H1 (cell line): ENCODE data around the gene RRBP1. TPM values are rescaled to one million over a fixed set of nuclear protein-coding genes. Genes with fewer than 3 reads are reported as not detected.

Experiments used
- EP300 ChIP-seq, 2 experiments: IDR thresholded peaks; 1 replicate in 1 of 2; 2 replicates in 1 of 2; pipeline ENCODE4 v1.6.1; 2011 to 2012; ENCODE audit warnings: low read depth in 2 of 2, low read length in 2 of 2, mild to moderate bottlenecking in 2 of 2, borderline replicate concordance in 1 of 2, inconsistent platforms in 1 of 2, moderate library complexity in 1 of 2
- RBBP5 ChIP-seq: IDR thresholded peaks from 2 replicates; pipeline ENCODE4 v1.7.1; 2012; ENCODE audit warnings: low read depth, mild to moderate bottlenecking, inconsistent platforms, low read length, moderate library complexity, borderline replicate concordance
- TAF7 ChIP-seq: optimal IDR thresholded peaks from 2 replicates; pipeline ENCODE3; 2011; ENCODE audit warnings: low read depth, mild to moderate bottlenecking, inconsistent platforms, low read length, moderate library complexity, borderline replicate concordance
- polyA plus RNA-seq, 7 experiments: library from polyadenylated mRNA; depleted of rRNA in 3 of 7; stranded (reverse) in 5 of 7; unstranded in 2 of 7; fragments of >200 nt in 5 of 7; fragments of 200-250 nt in 2 of 7; gene quantifications; 1 replicate in 5 of 7; 2 replicates in 1 of 7; 4 replicates in 1 of 7; pipeline versions ENCODE4 v1.2.1 to v1.2.3, GENCODE V29; 2011 to 2013; ENCODE audit warnings: missing spikeins in 2 of 7, mixed read lengths in 2 of 7
- total RNA-seq: library from RNA; stranded (reverse); fragmentation: NEBNext Ultra II Directional; extraction: Animal tissue kit (Norgen Biotek cat#: 25700); gene quantifications from 2 replicates; pipeline ENCODE4 v1.2.1, GENCODE V29; 2021
- TF ChIP-seq, protein P1 (sequence below): IDR thresholded peaks from 2 replicates; pipeline ENCODE4 v1.6.1; 2012; ENCODE audit warnings: inconsistent platforms

Gene RRBP1
- total and polyA plus RNA-seq, 2 of the 8 experiments (the other 6 are each of a cell fraction or from before 2014, with no cell fraction given) = 15.9 to 157 TPM

DNA sequence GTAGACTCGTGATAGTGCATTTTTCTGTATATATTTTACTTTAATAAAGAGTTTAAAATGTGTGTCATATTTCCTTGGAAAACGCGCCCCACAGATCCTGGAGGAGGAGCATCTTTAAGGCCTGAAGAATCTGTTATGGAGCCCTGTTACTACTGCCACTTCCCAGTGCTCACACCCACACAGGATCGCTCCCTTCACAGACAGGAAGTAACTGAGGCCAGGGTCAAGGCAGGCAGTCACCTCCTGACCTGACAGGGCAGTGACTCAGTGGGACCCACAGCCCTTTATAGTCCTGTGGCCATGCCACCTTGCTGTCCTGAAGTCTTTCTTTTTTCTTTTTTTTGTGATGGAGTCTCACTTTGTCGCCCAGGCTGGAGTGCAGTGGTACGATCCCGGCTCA is 9.0 kb downstream of the RRBP1 start (continued):
- no peak for TF ChIP-seq EP300 (IDR thresholded peaks at IDR 0.05; ENCODE audit: borderline replicate concordance in 1 of 2, low read depth in 2 of 2, low read length in 2 of 2)
- TF ChIP-seq, protein P1, sequence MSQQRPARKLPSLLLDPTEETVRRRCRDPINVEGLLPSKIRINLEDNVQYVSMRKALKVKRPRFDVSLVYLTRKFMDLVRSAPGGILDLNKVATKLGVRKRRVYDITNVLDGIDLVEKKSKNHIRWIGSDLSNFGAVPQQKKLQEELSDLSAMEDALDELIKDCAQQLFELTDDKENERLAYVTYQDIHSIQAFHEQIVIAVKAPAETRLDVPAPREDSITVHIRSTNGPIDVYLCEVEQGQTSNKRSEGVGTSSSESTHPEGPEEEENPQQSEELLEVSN = no peak
- no peak for TF ChIP-seq TAF7
- TF ChIP-seq RBBP5 = no peak
